Raji (cell line): ENCODE results near the gene DNAH3.

Experiments used
- POLR2A ChIP-seq: IDR thresholded peaks from 2 replicates; pipeline ENCODE4 v1.6.1; 2011; ENCODE audit warnings: low read depth, low read length, control low read depth; ENCODE audit not compliant: insufficient read depth

Gene DNAH3

GRCh38 chr16:21156767-21157467 is 6.3 kb upstream of the DNAH3 start:
- TF ChIP-seq POLR2A = no peak

GRCh38 chr16:21145738-21146137 is 4.9 kb downstream of the DNAH3 start:
- TF ChIP-seq POLR2A = no peak

GRCh38 chr16:21134053-21134452 is 16.6 kb downstream of the DNAH3 start:
- no peak for TF ChIP-seq POLR2A

GRCh38 chr16:21130811-21131210 is 19.8 kb downstream of the DNAH3 start:
- TF ChIP-seq POLR2A = no peak

- TF ChIP-seq POLR2A = no peak
Observed at GRCh38 chr16:21128991-21129390, 21.7 kb downstream of the DNAH3 start.

- TF ChIP-seq POLR2A = no peak
Observed at GRCh38 chr16:21126518-21126917, 24.1 kb downstream of the DNAH3 start.

GRCh38 chr16:21125191-21125590 is 25.5 kb downstream of the DNAH3 start:
- TF ChIP-seq POLR2A = no peak

- TF ChIP-seq POLR2A = no peak
Observed at GRCh38 chr16:21120976-21121520, 29.6 kb downstream of the DNAH3 start.

GRCh38 chr16:21117567-21117966 is 33.1 kb downstream of the DNAH3 start:
- no peak for TF ChIP-seq POLR2A

GRCh38 chr16:21116148-21116693 is 34.4 kb downstream of the DNAH3 start:
- TF ChIP-seq POLR2A = no peak

- no peak for TF ChIP-seq POLR2A
Observed at GRCh38 chr16:21103941-21104860, 46.4 kb downstream of the DNAH3 start.

- TF ChIP-seq POLR2A = no peak
Observed at GRCh38 chr16:21101631-21102420, 48.8 kb downstream of the DNAH3 start.

- no peak for TF ChIP-seq POLR2A
Observed at GRCh38 chr16:21100447-21100846, 50.2 kb downstream of the DNAH3 start.

- no peak for TF ChIP-seq POLR2A
Observed at GRCh38 chr16:21097151-21097550, 53.5 kb downstream of the DNAH3 start.

- TF ChIP-seq POLR2A = no peak
Observed at GRCh38 chr16:21092951-21093350, 57.7 kb downstream of the DNAH3 start.
